ENCODE results near the gene PDCD10.
A peak's percentile ranks its signal among the peaks of the same experiment; 100 is the strongest.

PDCD10 gene

DNA sequence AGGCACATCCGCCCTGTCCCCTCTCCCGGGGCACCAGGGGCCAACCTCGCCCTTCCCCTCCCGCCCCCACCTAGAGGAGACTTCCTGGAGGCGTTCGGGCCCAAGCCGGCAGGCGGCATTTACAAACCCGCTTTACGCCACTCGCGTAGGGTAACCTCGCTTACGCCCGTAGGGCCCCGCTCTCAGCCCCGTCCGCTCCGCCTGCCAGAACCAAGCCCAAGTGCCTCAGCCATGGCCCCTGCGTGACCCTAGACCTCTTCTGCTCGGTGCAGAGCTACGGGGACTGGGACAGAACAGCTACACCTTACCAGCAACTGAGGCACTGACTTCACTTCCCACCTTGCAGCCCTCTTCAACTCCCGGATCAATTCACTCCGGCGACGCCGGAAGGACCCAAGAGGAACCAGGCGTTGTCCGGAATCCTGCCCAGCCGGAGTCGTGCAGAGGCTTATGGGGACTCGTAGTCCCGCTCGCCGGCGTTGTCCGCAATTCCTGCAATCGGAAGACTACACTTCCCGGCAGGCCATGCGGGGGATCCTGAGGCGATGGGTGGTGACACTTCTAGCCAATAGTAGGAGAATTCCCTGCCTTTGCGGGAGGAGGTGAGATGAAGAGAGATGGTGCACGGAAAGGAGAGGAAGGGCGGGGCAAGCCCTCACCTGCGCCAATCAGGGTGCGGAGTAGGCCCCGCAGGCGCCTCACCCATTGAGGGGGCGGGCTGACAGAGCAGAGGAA is at the start of gene PDCD10:
Gene PDCD10 (minus strand): TSS at position 395 of the 735 bp plus-strand sequence. CDS start 14,735 bp downstream, outside the sequence.
- peak; percentile 99 for DNase-seq (ENCODE audit: low spot score)

DNA sequence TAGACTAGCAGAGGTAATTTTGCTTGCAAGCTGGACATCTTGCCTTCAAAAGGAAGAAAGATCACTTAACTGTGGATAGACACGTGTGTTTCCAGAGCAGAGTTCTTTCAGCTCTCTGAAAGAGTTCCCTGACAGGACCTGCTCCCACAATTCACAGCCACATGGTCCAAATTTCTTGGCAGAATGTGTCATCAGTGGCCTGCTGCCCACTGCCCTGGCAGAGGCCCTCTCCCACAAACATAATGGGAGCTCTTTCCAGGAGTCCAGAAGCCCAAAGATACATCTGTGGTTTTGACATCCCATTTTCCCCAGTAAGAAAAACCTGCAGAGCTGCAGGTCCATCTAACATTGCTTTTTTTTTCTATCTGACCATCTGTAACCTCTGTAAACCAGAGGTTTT is 49.1 kb upstream of the PDCD10 start:
- no peak for DNase-seq (ENCODE audit: low spot score)

DNA sequence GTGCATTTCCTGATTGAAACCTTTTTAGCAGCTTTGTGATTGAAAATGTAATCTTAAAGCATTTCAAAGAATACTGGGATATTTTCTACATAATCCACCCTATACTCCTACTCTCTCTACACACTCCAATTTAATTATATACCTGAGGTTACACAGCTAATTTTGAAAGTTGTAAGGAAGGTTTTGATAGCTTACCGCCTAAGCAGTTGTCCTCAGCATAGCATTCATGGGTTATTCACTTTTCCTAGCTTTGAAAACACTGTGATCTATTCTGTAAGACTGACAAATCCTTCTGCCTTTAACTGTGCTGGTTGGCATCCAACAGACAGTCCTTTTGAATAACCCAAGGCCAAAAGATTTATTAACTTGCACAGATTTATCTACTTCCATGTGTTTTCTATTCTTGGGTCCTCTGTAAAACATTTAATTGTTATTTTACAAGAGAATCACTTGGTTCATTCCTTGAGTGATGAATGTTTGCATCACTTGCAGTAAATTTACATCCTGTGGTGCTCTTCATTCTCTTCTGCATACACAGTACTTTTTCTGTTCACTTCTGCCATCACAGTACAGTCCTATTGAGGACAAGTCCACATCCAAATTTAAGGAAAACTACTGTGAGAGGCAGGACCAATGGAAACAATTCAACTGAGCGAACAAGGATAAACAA is 45.7 kb upstream of the PDCD10 start:
- DNase-seq (ENCODE audit: low spot score), result no peak

DNA sequence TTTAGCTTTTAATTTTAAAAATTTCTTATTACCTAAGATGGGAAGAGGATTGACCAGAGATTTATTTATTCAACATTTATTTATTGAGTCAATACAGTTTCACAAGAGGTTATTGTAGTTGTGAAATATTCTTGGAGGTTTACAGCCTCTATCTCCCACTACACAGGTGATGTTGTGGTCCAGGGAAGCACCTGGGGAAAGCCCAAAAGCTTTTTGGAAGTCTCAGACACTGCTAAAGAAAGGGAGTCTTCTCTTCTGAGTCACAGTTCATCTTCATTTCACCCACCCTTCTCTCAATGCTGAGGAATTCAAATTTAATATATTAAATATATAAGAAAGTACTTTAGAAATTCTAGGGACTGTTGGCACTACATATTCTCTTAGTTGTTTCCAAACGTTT is 42.7 kb upstream of the PDCD10 start:
- DNase-seq (ENCODE audit: low spot score), result no peak

DNA sequence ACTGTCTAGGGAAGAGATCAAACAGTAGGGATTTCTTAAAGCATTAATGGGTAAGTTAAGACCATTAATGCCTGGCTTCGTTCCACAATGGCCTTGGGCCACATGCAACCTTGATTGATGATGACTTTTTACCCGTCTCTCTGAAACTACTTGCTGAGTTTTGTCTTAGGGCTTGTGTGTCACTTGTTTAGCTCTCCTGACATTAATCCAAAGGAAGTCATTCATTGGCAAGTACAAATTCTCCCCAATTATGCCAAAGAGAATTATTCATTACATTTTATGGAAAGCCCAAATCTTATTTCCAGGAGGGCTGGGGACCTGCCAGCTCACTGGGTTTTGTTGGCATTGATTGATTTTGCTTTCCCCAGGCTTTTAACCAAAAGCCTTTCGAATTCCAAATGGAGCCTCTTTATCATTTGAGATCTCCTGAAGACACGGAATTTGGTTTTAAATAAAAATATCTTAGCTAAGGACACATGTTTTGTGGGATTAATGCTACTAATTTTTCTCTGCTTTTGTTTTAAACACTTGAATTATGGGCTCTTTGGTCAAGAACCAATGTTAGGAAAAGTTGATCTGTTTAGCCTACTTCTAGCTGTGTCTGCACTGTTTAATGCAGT is 41.5 kb upstream of the PDCD10 start:
- no peak for DNase-seq (ENCODE audit: low spot score)

DNA sequence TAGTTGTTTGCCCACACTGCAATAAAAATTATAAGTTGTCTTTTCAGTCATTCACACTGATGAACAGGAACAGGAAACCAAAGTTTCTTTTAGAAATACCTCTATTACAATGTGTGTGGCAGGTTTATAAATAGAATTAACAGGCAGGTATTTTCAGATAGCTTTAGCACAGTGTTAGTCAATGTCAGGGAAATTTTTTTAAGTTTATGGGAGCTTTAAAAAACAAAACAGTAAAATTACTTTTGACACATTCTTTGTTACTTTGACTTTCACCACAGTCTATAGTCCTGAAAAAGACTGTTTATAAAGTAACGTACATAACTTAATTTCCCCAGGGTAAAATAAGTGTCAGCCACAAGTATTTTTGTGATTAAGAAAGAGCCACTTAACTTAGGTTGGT is 38.9 kb upstream of the PDCD10 start:
- no peak for DNase-seq (ENCODE audit: low spot score)

DNA sequence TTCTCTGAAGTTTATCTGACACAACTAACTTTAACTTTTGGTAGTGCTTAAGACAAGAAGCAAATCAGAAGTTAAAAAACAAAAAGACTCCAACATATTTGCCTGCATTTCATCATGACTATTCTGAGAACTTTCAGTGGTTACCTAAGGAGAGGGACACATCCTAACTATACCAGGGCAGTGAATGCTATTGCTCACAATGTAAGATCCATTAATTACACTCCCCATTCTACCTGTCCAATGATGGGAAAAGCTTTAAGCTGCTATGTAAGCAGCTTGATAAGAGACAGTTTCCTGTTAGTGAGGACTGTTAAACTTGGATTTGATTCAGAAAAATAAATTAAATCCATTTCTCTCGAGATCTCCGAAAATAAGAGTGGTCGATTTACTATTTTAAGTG is 38.3 kb upstream of the PDCD10 start:
- DNase-seq (ENCODE audit: low spot score), result no peak

DNA sequence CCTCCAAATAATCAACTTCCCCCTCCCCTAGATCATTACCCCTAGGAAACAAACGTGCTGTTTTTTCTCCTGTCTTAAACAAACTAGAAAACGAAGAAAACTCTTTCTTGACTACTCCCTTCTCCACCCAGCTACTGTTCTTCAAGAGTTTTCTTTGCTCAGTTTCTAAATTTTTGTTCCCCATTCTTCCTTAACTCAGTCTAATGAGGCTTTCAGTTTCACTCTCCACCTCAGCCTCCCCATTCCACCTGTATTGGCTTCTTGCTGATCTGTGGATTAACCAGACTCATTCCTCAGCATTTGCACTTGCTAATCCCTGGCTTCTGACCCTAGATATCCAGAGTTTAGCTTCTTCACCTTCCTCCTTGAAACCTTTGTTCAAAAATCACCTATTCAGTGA is 27.6 kb upstream of the PDCD10 start:
- DNase-seq (ENCODE audit: low spot score), result no peak

DNA sequence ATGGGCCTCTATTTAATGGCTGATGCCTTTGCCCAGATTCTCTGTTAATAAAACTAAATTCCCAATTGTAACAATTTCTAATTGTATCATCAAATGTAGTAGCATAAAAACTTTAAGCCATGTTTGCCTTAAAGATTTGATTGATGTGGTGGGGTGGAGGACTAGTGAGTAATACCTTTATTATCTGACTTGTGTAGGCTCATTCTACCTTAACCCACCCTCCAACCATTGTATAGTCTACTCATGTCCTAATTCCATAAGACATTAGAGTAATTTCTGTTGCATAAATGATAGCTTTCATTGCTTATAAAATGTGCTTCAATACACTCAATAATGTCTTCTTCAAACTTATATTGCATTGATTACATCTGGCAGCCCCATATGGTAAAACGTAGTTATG is 26.6 kb upstream of the PDCD10 start:
- DNase-seq (ENCODE audit: low spot score), result peak; percentile 35

DNA sequence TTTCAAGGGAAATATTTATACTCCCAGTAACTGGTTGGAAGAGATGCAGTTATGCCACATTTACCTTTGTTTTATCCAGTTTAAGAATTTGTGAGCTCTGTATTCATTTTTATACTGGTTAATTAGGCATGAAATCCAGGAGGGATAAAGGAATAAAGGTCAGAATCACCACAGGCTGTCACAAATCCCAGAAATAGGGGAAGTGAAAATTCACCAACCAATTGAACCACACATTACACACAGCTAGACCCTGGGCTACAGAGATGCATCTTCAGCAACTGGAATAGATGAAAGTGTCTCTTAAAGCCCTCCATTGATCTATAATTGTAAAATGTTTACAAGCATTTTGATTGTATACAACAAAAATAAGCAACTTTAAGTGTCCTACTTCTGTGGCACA is 19.4 kb upstream of the PDCD10 start:
- DNase-seq (ENCODE audit: low spot score), result no peak

DNA sequence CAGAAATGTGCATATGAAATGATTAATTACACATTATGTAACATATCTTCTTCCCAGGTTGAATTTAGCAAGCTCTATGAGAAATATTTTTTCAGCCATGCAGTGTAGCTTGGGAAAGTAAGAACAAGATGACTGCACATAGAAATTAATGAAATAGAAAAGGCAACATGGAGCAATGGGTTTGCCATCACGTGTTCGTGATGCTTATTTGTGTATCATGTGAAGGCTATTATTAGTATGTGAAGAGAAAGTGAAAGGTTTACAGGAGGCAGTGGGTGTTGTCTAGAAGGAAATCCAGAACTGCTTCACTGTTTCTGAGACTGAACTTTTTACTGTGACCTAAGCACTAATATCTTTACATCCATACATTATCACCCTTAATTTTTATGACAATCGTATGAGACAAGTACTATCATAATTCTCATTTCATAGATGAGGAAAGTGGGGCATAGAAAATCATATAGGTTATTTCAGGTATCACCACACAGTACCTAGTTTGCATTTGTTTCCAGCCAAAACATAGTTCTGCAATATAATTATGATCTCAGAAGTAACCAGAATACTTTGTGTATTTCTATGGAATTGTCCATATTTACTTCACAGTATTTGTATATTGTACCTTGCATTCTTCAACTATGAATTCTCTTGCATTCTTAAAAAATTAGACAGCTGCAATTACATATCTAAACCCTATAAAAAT is 15.7 kb upstream of the PDCD10 start:
- DNase-seq (ENCODE audit: low spot score), result no peak

DNA sequence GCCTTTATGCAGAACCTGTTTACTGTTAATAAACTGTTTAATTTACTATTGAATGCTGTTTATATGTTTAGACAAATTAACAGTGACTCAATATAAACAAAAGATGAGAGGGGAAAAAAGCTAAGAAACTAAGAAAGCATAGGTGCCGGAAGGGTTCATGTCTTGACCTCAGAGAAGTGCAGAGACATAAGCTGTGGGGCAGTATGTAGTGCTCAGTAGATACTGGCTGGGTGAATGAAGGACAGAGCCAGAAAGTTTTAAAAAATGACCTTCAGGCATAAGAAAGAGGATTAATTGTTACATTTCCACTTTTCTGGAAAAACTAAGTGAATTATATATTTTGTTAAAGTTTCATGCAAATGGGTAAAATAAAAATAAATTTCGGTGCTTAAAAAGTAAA is 15.0 kb upstream of the PDCD10 start:
- DNase-seq (ENCODE audit: low spot score), result no peak

DNA sequence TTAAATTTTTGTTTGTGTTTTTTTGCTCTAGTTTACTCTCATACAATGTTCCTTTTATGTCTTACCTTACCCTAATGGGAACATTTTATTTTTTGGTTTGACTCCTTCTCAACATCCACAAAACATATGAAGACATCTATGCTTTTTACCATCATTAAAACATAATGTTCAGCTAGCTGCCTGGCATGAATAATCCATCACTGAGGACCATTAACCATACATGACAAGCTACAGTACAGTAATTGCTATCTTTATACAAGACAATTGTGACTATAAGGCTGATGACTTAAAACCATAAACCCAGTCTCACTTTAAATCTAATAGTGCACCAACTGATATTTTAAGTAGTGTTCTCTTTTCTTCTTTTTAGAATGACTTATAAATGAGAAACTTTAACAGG is 14.5 kb upstream of the PDCD10 start:
- no peak for DNase-seq (ENCODE audit: low spot score)

DNA sequence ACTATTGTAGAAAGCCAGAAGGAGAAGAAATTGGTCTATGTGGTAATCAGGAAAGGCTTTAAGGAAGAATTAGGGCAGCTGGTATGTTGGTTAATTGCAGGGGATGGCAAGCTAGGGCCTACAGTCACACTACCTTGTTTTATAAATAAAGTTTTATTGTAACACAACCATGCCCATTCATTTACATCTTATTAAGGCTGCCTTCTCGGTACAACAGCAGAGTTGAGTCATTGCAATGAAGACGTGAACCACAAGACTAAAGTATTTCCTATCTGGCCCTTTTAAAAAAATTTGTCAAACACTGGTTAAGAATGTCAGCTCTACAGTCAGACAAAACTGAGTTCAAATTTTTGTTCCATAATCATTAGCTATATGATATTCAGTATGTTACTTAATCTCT is 9.1 kb upstream of the PDCD10 start:
- DNase-seq (ENCODE audit: low spot score), result no peak

DNA sequence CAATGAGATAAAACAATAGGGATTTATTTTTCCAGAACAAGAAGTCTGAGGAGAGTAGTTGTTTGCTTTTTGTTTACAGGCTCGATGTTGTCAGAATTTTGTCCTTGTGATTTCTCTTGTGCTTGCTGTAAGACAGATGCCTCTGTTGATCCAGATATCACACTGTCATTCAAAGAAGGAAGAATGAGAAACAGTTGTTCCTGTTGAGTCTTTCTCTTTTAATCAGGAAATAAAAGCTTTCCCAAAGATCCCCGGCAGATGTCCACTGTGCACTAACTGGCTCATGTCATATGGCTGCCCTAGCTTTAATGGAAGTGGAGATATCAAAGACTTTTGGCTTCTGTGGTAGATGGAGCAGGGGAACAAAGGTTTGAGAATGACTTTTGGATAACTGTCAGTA is 7.6 kb upstream of the PDCD10 start:
- no peak for DNase-seq (ENCODE audit: low spot score)

DNA sequence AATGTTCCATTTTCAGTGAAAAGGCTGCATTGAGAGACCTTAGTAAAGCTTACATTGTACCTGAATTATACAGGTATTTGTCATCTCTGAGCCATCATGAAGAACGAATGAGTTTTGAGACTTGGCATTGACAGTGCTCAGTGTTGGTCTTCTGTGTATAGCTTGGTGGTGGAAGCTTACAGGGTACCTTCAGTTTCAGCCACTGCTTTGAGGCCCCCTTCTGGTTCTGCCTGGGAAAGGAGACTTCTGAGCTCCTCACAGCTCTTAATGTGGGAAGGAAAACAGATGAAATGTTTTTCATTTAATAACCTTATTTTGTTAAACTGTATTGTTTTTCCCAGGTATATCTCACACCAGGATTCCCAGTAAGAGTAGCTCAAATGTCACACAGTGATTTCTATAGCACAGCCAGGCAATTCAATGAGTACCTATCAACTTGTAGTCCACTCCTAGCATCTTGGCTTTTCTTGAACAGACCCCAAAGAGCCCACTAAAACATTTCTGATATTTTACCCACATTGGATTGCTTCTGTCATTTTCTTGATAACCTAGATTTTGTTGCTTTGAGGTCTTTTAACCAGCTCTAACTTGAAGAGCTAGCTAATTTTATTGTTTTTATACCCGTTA is 6.4 kb upstream of the PDCD10 start:
- DNase-seq (ENCODE audit: low spot score), result peak; percentile 57

DNA sequence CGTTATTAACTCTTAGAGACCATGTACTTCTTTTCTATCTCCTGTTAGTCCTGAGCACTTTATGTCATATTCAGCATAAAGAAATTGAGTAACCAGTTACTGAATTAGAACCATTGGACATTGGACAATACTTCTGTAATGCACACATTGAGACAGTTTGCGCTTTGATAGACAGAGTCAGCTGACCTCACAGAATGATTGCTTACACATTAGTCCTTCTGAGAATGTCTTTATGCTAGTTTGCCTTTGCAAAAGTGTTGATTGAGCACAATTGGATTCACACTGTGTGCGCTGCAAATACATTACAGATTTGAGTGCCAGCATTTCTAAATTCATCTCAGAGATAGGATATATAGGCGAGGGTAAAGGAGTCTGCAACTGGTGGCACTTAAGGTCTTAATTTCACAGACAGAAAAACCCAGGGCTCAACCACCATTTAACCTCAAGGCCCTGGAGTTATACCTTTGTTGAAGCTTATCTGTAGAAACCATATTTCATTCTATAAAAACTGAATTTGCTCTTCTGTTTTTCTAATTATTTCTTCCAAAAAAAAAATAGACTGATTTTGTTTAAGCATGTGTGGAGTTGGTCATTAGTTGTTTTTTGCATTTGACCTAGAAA is 4.6 kb upstream of the PDCD10 start:
- no peak for DNase-seq (ENCODE audit: low spot score)

DNA sequence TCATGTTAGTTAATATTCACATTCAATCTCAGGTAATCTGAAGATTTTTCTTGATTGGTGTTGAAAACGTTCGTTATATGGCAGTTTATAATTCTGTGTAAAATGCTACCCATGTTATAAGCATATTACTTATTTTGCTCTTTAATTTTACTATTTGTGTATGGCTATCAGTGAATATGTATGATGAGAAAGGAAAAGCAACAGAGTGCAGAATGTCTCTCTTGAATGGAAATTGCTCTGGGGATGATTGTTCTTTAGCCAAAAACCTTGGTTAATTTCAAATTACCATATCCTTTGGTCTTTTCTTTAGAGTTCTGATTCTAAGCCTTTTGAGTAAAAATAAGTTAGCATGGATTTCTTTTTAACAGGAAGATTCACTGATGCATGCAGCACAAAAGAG is 3.3 kb upstream of the PDCD10 start:
- DNase-seq (ENCODE audit: low spot score), result no peak

DNA sequence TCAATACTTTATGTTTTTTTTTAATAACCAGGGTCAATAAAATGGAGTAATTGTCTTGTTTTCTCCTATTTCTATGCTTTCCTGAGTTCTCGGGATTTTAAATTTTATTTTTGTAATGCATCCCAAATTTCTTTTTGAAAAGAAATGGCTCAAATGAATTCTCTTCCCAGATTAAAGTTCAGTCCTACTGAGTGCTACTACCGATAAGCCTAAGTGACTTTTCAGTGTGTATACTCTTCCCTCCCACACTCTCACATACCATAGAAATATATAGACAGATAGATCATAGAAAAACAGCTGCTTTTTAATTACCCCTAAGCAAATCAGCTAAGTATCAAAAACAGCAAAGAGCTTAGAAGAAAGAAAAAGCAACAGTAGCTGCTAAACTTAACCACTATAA is 2.3 kb upstream of the PDCD10 start:
- no peak for DNase-seq (ENCODE audit: low spot score)

DNA sequence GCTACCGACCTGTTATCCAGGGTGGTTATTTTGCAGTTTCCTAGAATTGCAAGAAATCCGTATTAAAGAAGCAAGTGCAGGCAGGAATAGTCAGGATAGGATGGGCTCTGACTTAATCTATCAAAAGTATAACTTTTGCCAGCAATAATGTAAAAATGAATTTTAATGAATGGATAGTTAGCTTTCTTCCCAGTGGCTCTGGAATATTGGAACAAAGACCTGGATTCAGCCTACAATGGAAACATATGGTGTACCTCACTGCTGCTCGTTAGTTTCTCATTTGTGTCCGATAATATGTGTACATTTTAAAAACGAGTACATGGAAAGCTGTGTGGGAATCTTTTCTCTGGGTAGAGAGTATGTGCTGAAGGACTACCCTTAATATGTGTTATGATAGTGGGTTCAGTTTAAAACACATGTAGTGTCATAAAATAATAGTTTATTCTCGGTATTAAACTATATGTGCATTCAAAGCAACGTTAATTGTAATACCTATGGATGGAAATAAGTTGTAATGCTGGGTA is 1.6 kb upstream of the PDCD10 start:
- peak; percentile 23 for DNase-seq (ENCODE audit: low spot score)

DNA sequence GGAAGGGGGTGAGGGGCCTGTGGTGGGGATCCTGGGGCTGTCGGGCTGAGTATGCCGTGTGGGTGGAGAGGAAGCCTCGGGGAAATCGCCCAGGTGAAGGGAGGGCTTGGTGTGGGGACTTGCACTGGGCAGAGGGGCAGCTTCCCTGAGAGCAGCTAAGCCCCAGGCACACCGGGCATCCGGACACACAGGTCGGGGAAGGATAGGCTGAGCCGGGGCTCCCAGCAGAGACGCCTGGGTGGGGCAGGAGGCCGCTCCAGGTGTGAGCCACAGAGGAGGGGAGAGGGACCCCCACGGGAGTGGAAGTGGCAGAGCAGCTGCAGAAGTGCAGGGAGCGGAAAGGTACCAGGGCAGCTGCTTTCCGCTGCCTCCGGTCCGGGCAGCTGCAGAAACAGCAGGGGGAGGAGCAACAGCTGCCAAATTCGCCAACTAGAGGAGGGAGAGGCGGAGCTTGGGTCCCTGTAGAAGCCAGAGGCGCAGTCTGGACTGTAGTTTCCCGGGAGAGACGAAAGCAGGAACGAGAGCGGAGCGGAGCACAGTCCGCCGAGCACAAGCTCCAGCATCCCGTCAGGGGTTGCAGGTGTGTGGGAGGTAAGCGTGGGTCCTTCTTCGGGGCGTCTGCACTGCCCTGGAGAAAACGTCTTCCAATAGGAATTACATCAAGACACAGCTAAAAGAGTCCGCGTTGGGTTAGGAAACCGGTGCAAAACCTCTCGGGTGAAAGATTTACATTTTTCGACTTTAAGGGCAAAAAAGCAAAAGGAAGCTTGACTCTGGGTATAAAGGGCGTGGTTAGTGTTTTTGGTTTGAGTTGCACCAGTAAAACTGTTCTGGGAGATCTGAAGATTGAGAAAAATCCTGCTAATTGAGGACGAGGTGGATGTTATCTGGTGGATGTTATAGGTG is 794 bp upstream of the PDCD10 start, which contains the start of gene SERPINI1:
Gene SERPINI1 (plus strand): TSS at position 489 of the 906 bp plus-strand sequence. CDS start 53,408 bp downstream, outside the sequence.
- DNase-seq (ENCODE audit: low spot score), result peak; percentile 98
